ENCODE results near the gene OR6P1.

OR6P1 gene, protein sequence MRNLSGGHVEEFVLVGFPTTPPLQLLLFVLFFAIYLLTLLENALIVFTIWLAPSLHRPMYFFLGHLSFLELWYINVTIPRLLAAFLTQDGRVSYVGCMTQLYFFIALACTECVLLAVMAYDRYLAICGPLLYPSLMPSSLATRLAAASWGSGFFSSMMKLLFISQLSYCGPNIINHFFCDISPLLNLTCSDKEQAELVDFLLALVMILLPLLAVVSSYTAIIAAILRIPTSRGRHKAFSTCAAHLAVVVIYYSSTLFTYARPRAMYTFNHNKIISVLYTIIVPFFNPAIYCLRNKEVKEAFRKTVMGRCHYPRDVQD

DNA sequence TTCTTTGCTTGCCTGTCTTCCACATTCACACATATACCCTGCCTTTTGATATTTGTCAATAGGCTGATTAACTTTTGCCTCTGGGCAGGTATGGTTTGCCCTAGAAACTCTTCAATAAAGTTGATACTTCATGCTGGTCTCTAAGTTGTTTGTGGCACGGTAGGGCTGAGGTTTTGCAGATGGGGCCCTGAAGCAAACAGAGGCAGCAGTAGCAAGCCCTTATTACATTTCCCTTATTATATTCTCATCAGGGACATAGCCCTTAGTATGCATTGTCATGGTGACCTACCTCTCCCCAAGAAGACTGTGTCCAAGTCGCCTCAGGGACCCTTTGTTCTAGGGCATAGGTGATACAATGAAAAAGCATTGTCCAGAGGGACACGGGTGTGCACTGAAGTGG lies at the start of gene OR6P1:
Gene OR6P1, minus strand, starts transcription at position 101 of the 400 bp plus-strand sequence. CDS start 6,976 bp downstream, outside the sequence.
- DNase-seq (ENCODE audit: low read depth), result no peak

DNA sequence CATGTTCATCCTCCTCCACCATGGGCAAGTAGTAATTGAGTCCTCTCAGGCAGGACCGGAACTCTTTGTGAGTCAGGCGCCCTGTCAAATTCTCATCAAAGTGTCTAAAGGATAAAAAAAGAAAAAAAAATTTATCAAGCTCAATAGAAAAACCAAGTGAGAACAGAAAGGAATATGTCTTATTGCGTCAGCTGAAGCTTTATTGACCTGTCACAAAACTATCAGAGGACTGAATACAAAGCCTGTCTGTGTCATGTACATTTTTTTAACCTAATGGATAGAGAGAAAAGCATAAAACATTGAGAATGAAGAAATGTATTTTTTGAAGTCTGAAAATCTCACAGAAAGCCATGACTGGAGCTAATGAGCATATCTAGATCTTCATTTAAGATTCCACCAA lies 43.4 kb upstream of the OR6P1 start:
- DNase-seq (ENCODE audit: low read depth), result no peak

DNA sequence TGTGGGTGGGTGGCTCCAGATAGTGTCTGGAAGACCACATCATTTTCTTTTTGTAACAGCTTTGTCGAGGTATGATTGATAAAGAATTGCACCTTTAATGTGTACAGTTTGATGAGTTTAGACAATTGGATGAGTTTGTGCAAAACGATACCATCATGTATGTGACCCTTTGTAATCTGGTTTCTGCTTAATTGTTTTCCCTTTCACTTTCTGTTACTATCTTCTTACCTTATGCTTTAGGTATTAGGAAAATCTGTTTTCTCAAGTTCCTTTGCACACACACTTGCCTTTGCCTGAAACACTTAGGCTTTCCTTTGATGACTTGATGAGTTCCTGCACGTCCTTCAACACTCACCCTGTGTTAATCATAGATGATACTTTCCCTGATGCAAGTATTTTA lies 41.5 kb upstream of the OR6P1 start:
- DNase-seq (ENCODE audit: low read depth), result no peak

DNA sequence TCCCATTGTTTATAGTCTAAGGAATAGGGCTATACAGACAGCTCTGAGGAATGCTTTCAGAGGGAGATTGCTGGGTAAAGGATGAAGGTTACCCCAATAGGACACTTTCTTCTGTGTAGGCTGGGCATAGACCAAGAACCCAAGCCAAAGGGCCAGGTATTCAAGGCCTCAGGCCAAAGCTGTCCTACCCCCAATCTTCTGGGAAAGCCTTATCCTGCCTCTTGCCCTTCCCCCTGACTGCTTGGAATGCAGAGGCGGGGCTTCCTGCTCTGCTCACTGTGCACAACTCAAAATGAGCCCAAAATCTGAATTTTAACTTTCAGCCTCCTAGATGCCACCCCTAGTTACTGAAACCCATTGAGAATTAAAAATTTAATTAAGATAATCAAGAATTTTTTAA lies 36.9 kb upstream of the OR6P1 start:
- no peak for DNase-seq (ENCODE audit: low read depth)

DNA sequence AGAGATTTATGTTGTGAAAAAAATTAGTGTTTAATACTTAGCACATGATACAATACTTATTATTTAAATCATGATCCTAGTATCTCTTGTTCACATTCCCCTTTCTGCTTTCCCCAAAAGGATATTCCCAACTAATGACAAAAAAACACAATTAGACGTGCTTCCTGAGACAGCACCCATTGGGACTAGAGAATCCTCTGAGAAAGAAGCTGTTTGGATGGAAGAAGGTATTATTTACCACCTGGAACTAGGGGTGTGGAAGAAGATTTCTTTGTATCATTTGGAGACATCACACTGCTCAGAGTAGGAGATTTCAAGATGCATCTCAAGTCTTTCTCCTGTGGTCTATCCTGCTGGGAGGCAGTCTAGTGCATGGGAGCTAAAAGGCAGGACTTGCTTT lies 34.6 kb upstream of the OR6P1 start, which contains the start of gene OR10Z1:
Gene OR10Z1, plus strand, starts transcription at position 301 of the 400 bp plus-strand sequence. CDS start 1,171 bp downstream, outside the sequence.
- no peak for DNase-seq (ENCODE audit: low read depth)

DNA sequence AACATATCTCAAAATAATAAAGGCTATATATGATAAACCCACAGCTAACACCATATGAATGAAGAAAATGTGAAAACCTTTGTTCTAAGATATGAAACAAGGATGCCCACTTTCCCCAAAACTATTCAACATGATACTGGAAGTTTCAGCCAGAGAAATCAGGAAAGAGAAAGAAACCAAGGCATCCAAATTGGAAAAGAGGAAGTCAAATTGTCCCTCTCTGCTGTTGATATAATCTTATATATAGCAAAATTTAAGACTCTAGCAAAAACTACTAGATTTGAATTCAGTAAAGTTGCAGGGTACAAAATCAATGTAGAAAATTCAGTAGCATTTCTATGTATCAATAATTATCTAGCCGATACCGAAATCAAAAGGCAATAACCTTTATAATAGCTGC lies 30.4 kb upstream of the OR6P1 start:
- no peak for DNase-seq (ENCODE audit: low read depth)

DNA sequence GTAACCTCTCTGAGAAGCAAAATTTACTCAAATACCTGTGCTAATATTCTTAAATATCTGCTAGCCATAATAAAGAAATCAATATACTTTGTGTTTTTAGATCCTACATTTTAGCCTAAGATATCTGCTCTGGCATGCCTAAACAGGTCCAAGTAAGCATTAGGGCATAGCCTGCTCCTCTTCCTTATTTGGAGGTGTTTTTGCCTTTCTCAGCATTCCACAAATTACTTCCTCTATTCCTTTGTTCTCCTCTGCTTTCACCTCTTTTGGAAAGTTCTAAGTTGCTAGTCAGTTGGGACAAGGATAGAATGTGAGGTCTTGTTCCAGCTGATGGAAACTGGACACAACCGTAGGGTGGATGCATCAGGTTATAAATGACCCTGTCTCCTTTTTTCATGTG lies 16.6 kb upstream of the OR6P1 start:
- no peak for DNase-seq (ENCODE audit: low read depth)

DNA sequence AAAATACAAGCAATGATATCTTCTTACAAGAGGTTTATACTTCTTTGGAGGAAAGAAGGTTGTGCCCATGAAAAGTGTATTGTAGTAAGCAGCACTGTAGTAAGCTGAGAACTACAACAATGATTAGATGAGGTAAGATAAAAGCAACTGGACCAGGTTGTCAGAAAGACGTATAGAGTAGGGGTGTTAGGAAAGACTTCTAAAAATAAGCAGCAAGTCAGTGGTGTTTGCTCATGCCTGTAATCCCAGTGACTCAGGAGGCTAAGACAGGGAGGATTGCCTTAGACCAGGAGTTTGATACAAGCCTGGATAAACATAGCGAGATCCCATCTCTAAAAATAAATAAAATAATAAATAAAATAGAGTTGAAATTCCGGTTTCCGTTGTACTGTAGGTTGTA lies 13.6 kb upstream of the OR6P1 start:
- no peak for DNase-seq (ENCODE audit: low read depth)

DNA sequence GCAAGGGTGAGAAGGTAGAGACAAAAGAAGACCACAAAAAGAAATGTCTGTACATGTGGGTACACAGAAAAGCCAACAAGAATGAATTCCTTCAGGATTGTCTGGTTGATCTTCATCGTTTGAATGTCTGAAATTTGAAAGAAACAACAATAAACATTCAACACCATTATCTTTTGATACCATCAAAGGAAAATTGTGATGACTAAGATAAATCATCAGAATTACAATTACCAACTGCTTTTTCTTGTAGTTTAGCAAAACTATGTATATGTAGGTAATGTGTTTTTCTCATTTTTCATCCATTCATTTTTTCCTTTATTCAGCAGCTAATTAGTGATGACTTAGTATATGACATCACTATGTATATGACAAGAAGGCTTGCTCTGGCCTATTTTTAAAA lies 9.4 kb upstream of the OR6P1 start, which contains the start of gene OR10X1:
Gene OR10X1, minus strand, starts transcription at position 167 of the 400 bp plus-strand sequence. Its CDS starts 0 bp downstream, at position 167.
- DNase-seq (ENCODE audit: low read depth), result no peak

DNA sequence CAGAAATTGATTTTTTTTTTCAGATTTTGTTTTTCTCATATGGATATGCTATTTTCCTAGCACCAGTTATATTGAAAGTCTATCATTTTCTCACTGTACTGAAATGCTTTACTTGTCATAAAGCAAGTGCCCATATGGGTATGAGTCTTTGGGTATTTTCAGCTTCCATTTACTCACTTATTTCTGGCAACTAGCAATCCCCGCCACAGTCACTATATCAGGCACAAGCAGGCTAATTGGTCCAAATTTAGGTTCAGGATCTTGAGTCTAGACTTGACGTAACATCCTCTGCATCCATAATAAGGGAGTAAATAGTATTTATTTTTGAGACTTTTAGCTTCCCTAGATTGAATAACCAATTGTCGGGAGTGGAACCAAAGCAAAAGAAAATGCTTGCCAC lies 7.2 kb upstream of the OR6P1 start:
- DNase-seq (ENCODE audit: low read depth), result no peak

DNA sequence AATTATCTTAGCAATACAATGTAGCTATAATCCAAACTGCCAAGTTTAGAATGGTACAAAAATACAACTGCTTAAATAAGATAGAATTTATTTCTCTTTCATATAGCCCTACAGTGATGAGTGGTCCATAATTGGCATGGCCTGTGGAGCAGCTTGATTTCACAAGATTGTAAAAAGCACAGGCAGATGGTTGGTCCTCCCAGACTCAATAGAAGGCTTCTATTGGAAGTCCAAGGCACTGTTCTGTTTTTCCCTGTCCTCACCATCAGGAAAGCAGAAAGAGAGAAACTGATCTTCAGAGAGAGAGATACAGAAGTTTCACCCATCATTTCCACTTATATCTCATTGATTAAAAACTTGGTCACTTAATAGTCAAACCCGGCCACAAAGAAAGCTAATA lies 1.8 kb upstream of the OR6P1 start:
- DNase-seq (ENCODE audit: low read depth), result no peak

DNA sequence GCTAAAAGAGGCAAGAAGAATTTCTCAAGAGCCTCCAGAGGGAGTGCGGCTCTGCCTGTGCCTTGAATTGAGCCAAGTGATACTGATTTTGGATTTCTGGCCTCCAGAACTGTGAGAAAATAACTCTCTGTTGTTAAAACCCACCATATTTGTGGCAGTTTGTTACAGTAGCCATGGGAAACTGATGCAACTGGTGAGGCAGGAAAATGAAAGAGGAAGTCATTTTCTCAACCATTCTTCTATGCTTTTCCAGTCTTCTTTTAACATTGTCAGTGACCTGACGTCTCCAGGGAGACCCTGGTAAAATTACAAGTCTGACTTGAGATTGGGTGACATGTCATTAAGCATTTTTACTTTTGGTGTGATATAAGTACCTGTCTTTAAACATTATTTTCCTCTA lies 5.8 kb downstream of the OR6P1 start:
- DNase-seq (ENCODE audit: low read depth), result no peak

DNA sequence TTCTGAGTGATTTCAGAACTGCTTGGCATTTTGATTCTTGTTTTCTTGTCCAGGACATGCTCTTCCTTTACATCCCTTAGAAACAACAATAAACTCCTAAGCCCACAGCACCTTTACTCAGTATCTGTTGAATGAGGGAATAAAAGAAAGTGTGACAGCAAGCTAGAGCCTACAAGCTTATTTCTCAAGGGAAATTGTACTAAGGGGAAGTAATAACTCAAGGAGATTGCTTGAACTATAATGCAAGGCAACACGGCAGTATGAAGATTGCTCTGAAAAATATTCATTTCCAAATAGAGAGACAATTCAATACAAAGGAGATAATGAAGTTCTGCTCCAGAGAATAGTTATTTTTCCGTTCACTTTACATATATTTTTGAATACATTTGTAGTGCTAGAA lies 6.5 kb downstream of the OR6P1 start:
- no peak for DNase-seq (ENCODE audit: low read depth)

DNA sequence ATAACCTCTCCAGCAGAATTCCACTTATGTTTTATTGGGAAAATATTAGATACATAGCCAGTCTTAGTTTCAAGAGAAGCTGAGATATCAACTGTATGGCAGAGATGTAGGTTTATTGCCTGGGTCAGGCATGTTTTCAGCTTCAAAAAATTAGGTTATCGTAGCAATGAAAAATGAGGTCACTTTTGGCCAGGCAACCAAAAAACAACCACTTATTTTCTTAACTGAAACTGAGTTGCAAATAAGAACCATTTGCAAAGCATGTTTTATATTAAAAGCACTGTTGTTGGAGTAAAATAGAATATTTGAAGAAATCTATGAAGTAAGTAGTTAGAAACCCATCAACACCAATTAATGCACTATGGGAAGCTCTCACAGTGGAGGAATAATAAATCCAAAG lies 10.7 kb downstream of the OR6P1 start:
- DNase-seq (ENCODE audit: low read depth), result no peak

DNA sequence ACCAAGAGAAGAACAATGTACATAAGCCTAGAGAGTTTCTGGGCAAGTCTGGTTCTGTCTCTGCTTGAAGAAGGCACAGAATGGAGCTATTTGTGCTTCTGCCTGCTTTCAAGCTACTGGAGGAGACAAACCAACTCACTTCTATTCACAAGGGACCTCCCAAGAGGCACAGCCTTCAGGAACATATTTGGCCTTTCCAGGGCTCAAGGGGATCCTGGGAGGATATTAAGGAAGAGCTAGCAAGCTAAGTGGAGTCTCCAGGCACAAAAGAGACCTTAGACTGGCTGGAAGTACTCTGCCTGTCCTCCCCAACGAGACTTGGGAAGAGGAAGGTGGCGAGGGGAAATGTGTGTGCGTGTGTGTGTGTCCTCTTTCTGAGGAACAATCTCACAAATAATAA lies 16.0 kb downstream of the OR6P1 start, which contains the start of gene OR6Y1:
Gene OR6Y1, minus strand, starts transcription at position 54 of the 400 bp plus-strand sequence. CDS start 6,300 bp downstream, outside the sequence.
- no peak for DNase-seq (ENCODE audit: low read depth)

DNA sequence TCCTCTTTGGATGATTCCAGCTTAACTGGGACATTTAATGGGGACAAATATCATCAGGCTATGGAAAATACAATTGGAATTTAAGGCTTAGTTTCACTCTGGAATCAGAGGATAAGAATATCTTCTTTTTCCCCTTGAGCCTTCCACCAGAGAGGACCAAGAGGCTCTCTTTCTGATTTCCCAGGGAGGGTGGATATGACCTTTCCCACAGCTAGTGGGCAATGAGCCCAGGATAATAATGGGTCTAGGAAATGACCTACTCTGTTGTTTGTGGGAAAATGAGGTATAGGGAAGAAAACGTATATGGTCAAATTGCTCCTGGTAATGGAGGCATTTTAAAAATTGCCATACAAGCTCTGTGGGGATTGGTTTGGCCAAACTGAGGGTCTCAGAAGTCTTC lies 18.1 kb downstream of the OR6P1 start:
- no peak for DNase-seq (ENCODE audit: low read depth)

DNA sequence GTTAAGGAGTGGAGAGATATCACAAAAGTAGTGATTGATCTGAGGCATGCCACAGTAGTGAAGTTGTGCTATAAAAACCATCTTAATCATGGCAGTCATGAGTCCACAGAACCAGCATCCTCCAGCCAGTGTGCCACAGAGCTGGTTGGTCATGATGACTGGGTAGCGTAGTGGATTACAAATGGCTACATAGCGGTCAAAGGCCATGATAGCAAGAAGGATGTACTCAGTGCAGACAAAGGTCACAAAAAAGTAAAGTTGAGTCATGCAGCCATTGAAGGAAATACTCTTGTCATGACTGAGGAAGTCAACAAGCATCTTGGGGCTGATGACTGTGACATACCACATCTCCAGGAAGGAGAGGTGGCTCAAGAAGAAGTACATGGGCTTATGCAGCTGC lies 22.8 kb downstream of the OR6P1 start:
- DNase-seq (ENCODE audit: low read depth), result no peak

DNA sequence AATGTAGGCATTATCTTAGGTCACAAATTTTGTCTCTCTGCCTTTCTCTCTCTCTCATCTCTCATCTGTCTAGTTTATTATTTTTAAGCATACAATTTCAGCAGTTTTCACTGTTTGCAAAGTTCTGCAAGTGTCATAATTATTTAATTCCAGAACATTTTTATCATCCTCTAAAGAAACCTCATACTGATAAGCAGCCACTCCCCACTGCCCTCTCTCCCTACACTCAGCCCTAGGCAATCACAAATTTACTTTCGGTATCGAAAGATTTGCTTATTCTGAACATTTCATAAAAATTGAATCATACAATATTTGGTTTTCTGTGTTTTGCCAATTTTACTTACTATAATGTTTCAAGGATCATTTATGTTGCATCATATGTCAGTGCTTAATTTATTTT lies 32.8 kb downstream of the OR6P1 start:
- DNase-seq (ENCODE audit: low read depth), result no peak

DNA sequence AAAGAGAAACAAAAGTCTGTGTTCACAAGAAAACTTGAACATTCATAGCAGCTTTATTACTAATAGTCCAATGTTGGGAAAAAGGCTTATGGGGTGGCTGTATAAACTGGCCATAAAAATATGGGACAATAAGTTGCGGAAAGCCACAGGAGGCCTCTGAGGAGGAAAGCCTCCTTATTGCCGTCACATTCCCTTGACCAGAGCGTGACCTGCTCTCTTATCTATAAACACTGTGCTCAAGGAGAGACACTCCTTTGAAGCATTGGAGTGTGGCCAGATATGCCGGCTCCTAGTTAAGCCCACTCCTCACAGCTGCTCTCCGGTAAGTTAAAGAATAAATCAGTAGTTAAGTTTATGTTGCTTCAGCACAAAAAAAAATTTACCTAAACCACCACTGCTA lies 35.9 kb downstream of the OR6P1 start:
- no peak for DNase-seq (ENCODE audit: low read depth)

DNA sequence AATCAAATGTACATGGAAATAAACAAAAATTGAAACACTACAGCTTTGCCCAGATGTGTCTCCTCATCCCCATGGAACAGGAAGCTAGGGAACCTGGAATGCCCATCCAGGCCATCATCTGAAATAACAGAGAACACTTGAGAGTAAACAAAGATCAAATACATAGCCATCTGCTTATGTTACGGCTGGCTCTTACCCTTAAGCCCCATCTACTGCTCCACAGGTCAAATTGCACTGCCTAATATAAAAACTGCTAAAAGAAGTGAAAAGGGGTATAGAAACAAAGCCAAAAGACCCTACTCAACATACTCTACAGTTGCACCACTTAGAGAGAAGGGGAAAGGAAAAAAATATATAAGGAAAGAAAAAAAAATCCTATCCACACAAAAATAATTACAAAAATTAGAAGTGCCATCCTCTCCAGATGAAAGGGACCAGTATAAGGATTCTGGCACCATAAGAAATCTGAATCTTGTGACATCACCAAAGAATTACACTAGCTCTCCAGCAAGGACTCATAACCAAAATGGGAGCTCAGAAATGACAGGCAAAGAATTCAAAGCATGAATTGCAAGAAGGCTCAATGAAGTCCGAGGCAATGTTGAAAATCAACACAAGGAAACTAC lies 43.1 kb downstream of the OR6P1 start:
- DNase-seq (ENCODE audit: low read depth), result no peak

DNA sequence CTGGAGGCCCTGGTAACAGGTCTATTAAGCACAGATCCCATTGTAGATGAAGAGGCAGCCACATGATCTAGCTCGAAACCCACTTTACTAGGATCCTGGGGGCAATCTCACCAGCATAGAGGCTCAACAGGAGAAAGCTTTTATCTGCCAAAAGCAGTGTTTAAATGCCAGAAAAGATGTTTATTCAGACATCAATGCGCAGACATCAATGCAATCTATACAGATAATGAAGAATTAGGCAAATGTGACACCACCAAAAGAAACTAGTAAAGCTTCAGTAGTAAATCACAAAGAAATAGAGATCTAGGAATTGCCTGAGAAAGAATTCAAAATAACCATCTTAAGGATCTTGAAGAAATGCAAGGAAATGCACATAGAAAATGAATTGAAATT lies 48.7 kb downstream of the OR6P1 start:
- DNase-seq (ENCODE audit: low read depth), result no peak

DNA sequence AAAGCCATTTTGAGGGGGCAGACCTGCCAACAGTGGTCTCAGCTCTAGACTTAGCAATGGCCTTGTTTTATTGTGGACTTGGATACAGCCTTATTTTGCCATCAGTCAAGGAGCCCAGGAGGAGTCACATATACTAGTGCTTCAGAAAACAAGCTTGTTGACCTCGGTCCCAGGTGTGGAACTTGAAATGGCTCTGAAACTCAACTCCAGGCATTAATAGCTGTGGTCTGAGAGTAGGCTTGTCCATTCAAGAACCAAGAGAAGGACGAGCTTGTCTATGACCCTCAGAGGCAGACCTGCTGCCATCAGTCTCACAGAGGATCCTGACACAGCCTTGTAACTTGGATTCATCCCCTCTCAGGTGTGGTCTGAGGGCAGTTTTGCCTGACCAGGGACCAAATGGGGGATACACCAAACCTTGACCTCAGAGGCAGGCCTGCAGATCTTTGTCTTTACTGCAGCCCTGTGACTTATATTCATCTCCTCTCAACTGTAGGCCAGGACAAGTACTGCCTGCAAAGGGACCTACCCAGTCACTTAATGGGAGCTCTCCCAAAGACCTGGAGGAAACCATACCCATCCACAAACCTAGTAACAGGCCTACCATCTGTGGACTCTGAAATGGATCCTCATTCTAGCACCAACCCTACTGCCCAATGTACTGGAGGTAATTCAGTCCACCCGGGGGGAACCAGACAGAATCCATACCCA lies 49.3 kb downstream of the OR6P1 start:
- no peak for DNase-seq (ENCODE audit: low read depth)

DNA sequence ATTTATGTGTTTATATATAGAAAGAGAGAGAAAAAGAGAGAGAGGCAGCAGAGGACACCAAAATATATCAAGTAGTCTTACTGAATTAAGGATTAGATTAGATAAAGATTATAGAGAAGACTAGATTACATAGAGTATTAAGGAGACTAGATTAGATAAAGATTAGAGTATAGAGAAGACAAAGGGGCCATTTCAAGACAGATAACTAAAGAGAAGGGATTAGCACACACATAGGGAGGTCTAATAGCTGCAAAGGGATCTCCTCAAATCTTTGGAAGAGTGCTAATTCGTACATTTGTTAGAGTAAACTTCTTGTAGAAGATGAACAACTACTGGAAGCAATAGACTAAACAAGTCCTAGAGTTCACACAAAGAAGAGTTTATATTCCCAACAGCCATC lies 50.4 kb downstream of the OR6P1 start:
- no peak for DNase-seq (ENCODE audit: low read depth)

Data from activated T-cell treated with anti-CD3 and anti-CD28 coated beads for 48 hours (primary cell).